Astrocyte (in vitro differentiated cells and primary cell): ENCODE results near the gene GHITM.

Experiments used
- CTCF ChIP-seq: IDR thresholded peaks from 2 replicates; pipeline ENCODE4 v1.5.1; 2011; ENCODE audit warnings: low read depth, mild to moderate bottlenecking, inconsistent platforms, low read length, moderate library complexity; ENCODE audit not compliant: insufficient read depth
- EZH2 ChIP-seq: IDR thresholded peaks from 2 replicates; pipeline ENCODE4 v1.6.1; 2012; ENCODE audit warnings: mild to moderate bottlenecking, low read length, inconsistent platforms; ENCODE audit not compliant: insufficient read depth

GRCh38 chr10:84188815-84189214 is 49.5 kb downstream of the GHITM start:
- TF ChIP-seq CTCF: no peak
- no peak for TF ChIP-seq EZH2
